WERI-Rb-1 (cell line): Measurements from ENCODE around the gene YES1.
"Not testable (repeated sequence)": the region's sequence is repeated elsewhere in the genome, so short reads cannot be mapped to it uniquely, and the experiment has no call there.

Experiments used
- DNase-seq: peaks from one replicate; pipeline ENCODE4 v3.0.0-alpha.2; 2020
- H3K27ac ChIP-seq: fragments of 250-450 bp; sonication (Bioruptor Pico); 2 replicates; pipeline ENCODE4 v1.5.1; 2020; ENCODE audit warnings: mild to moderate bottlenecking, moderate library complexity
- H3K27me3 ChIP-seq: fragments of 250-450 bp; sonication (Bioruptor Pico); 2 replicates; pipeline ENCODE4 v1.5.1; 2021; ENCODE audit warnings: mild to moderate bottlenecking, low read depth, moderate library complexity; ENCODE audit not compliant: insufficient read depth, severe bottlenecking
- H3K36me3 ChIP-seq: fragments of 250-450 bp; sonication (Bioruptor Pico); 2 replicates; pipeline ENCODE4 v1.5.1; 2020; ENCODE audit warnings: mild to moderate bottlenecking, moderate library complexity
- H3K4me3 ChIP-seq: 2 replicates; pipeline ENCODE4 v1.5.1; 2011; ENCODE audit warnings: low read depth, mild to moderate bottlenecking, control low read depth, low read length
- H3K9me3 ChIP-seq: fragments of 250-450 bp; sonication (Bioruptor Pico); 2 replicates; pipeline ENCODE4 v1.5.1; 2021; ENCODE audit warnings: mild to moderate bottlenecking, moderate library complexity; ENCODE audit not compliant: severe bottlenecking
- CTCF ChIP-seq: IDR thresholded peaks from 2 replicates; pipeline ENCODE4 v1.5.1; 2011; ENCODE audit warnings: low read depth, mild to moderate bottlenecking, control low read depth, inconsistent platforms, low read length

Gene YES1

DNA sequence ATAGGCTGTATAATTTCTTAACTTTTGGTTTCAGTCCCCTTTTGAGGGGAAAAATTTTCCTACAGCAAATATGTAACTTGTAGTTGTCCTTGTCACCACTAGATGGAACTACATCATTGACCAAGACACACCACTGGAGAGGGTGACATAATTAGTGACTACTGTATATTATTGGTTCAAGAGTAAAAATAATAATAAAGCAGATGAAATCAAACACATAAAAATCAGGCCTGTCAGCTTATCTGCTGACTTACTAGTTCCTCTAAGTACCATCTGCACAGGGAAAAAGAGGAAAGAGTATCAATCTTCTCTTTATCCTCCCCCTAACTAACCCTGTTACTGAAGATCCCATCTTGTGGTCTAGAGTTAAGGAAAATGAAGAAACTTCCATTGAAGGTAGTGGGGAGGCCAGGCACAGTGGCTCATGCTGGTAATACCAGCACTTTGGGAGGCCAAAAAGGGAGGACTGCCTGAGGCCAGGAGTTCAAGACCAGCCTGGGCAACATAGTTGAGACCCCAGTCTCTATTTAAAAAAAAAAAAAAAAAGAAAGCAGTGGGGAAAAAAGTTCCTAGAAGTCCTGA is 70.0 kb downstream of the YES1 start:
- peaks cover 35% of the 10 kb centered on the region for H3K36me3 ChIP-seq
- peak; percentile 33; the same call in 1 of the 2 replicates for TF ChIP-seq CTCF
- H3K27me3 ChIP-seq, result no peaks in the 10 kb centered on the region
- H3K27ac ChIP-seq, result no peak overlapping the region
- H3K4me3 ChIP-seq, result no peak overlapping the region
- H3K9me3 ChIP-seq, result no peaks in the 10 kb centered on the region
- no peak for DNase-seq

DNA sequence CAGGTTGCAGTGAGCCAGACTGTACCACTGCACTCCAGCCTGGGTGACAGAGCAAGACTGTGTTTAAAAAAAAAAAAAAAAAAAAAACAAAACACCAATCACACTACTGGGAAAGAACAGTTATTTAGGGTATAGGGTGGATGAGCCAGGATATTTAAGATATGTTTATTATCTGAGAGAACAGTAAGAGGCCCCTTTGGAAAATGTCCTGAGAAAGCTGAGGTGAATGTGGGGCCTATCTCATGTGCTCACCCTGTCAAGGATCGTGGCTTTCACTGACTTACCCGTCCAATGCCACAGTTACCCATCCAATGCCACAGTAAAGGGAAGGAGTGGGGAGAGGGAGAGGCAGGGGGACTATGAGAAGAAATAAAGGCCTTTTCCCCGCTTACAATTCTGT is 79.7 kb downstream of the YES1 start:
- no peak for DNase-seq
- H3K4me3 ChIP-seq, result no peak overlapping the region
- no peak overlapping the region for H3K27ac ChIP-seq
- peaks cover 24% of the 10 kb centered on the region for H3K36me3 ChIP-seq
- TF ChIP-seq CTCF, result no peak
- H3K9me3 ChIP-seq, result no peaks in the 10 kb centered on the region
- H3K27me3 ChIP-seq, result no peaks in the 10 kb centered on the region

DNA sequence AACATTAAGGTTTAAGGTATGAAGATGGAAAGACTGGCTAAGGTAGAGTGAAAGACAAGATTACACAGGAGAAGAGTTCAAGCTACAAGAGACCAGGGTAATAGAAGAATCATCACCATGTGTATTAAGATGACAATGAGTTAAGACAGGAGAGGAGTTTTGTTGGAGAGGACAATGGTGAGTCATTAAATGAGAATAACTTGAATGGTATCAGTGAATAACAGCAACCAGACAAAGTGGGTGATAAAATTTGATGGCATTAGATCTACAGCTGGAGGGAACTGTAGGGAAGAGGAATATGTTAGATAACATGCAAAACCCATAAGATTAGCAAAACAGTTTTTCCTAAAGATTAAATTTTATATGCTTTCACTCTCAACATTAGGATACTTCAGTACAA is 80.9 kb downstream of the YES1 start:
- no peaks in the 10 kb centered on the region for H3K9me3 ChIP-seq
- DNase-seq, result no peak
- H3K36me3 ChIP-seq, result peaks cover 15% of the 10 kb centered on the region
- H3K27ac ChIP-seq, result no peak overlapping the region
- no peak overlapping the region for H3K4me3 ChIP-seq
- TF ChIP-seq CTCF, result no peak
- H3K27me3 ChIP-seq, result no peaks in the 10 kb centered on the region

DNA sequence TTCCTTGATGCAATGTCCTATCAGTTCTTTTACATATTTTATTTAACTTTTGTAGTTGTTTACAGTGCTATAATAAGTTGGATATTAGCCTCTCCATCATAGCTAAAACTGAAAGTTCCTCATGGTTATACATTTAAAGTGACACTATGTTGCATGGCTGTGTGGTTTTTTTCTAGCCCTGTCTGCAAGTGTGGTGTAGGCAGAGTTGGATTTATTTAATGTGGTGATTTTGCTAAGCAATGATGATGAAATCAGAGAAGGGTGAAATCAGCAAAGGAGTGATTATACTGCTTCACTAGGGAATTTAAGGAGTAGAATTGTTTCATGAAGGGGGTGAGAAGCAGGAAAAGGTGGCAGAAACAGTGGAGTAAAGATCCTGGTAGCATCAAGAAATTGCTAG is 81.3 kb downstream of the YES1 start:
- Histone ChIP-seq H3K27me3 (no peaks in the 10 kb centered on the region), H3K27ac (no peak overlapping the region), H3K4me3 (no peak overlapping the region), H3K36me3 (peaks cover 10% of the 10 kb centered on the region), H3K9me3 (no peaks in the 10 kb centered on the region)
- no peak for TF ChIP-seq CTCF
- no peak for DNase-seq

GRCh38 chr18:730120-730519 is 81.9 kb downstream of the YES1 start:
- H3K4me3 ChIP-seq, H3K9me3 ChIP-seq, H3K27ac ChIP-seq, H3K36me3 ChIP-seq, H3K27me3 ChIP-seq: not testable (repeated sequence)
- TF ChIP-seq CTCF, result peak; percentile 24; the same call in 1 of the 2 replicates
- peak; percentile 26 for DNase-seq

- no peak overlapping the region for H3K4me3 ChIP-seq
- no peaks in the 10 kb centered on the region for H3K9me3 ChIP-seq
- H3K27me3 ChIP-seq, result no peaks in the 10 kb centered on the region
- TF ChIP-seq CTCF, result no peak
- H3K36me3 ChIP-seq, result no peaks in the 10 kb centered on the region
- DNase-seq, result no peak
- H3K27ac ChIP-seq, result no peak overlapping the region
Observed at GRCh38 chr18:725646-726045, 86.4 kb downstream of the YES1 start.
